ENCODE results near the gene GTF2A1.
A peak's percentile ranks its signal among the peaks of the same experiment; 100 is the strongest.
"Not testable (repeated sequence)": the region's sequence is repeated elsewhere in the genome, so short reads cannot be mapped to it uniquely, and the experiment has no call there.

The GTF2A1 gene

DNA sequence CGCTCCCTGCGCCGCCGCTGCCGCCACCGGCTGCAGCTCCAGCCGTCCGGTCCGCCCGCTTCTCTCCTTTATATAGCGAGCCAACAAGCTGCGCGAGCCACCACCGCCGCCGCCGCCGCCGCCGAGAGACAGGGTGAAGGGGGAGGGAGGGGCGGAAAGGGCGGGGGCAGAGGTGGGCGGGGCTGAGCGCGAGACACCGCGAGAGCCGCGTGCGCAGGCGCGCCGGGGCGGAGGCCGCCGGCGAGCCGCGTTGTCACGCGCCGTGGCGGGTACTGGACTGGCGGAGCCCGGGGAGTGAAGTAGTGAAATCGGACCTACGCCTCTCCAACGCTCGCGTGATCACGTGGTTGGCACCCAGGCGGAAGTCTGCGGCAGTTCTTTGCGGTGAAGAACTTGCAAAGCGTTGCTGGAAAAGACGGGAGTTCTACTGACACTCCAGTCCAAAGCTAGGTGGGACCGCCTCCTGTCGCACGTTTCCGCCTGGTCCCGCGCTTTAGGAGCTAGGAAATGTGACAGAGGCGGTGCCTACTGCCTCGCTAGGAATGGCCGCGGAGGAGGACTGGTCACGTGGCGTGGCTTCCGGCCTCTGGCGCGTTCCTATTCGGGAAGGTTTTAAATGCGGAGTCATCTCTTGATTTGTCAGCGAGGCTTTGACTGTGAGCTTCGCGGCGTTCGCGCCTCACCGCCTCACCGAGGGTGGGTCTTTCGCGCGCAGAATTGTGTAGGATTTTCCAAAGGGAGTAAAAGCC lies at the start of gene GTF2A1:
Gene GTF2A1 (minus strand): TSS at position 130 of the 749 bp plus-strand sequence. CDS start 441 bp downstream, outside the sequence.
- DNase-seq: peak; percentile 99

DNA sequence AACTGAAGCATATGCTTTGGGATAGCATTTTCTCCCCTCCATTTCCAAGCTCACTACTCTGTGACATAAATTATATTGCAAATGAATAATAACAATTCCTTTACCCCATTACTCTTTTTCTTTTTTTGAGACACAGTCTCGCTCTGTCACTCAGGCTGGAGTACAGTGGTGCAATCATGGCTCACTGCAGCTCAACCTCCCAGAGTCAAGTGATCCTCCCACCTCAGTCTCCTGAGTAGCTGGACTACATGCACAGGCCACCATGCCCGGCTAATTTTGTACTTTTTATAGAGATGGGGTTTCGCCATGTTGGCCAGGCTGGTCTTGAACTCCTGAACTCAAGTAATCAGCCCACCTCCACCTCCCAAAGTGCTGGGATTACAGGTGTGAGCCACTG lies 49.2 kb upstream of the GTF2A1 start:
- no peak for DNase-seq

DNA sequence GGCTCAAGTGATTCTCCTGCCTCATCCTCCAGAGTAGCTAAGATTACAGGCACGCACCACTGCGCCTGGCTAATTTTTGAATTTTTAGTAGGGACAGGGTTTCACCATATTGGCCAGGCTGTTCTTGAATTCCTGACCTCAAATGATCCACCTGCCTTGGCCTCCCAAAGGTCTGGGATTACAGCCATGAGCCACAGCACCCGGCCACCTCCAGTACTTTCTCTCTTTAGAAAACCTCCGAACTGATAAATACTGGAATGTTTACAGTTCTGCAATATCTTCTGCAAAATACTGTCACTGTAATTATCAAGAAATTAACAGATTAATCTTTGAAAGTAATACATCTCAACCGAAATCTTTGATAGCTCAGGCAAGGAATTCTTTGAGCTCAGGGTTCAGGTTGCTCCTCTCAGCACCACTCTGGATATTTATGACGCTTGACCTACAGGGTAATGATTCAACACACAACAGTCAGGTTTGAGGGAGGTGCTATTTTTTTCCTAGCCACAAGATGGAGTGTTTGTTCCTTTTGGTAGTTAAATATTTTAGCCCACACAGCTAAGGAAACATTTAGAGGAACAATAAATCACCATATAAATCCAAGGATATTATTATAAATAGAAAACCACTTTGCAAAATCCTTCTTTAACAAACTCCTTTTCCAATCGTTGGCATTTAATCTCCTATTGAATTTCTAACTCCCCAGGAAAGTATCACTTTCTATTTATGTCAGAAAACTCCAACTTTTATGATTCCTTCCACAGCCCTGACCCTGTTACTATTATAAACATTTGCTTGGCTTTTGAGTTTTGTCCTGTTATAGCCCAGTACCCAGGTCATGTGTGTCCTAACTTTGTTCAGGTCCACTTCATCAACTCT lies 48.6 kb upstream of the GTF2A1 start:
- DNase-seq: peak; percentile 89

DNA sequence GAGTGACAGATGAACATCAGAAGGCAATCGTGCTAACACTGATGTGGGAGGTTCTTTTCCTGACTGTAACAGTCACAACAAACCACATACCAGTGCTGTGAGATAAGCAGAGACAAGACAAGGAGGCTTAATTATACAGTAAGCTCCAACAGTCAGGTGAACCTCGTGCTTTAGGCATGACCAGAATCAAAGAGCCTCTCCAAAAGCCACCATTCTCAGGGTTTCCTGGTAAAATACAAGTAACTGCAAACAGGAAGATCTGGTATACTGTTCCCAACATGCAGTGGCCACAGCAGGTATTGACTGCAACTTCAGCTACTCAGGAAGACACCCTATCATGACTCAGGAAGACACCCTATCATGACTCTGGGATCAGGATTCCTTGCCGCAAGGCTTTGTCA lies 47.3 kb upstream of the GTF2A1 start:
- DNase-seq: no peak

DNA sequence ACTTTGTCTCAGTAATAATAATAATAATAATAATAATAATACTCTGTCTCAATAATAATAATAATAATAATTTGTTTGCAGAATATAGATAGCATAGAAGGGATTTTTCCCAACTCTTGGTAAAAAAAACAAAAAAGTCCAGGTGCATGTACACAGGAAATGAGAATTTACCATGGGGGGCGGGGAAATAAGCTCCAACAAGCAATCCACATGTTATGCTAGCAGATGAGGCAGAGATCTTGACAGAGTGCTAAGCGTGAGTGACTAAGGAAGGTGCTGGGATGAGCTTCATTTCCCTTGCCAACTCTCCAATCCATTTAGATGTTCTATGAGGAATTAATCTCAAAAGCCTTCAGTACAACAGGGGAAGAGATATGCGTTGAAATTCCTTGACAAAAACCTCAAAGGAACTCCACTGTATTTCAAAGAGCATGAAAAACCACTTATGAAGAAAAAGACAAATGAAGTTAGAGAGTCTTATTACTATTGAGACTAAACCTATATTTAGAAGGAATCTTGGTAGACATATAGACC lies 44.9 kb upstream of the GTF2A1 start:
- DNase-seq: no peak

DNA sequence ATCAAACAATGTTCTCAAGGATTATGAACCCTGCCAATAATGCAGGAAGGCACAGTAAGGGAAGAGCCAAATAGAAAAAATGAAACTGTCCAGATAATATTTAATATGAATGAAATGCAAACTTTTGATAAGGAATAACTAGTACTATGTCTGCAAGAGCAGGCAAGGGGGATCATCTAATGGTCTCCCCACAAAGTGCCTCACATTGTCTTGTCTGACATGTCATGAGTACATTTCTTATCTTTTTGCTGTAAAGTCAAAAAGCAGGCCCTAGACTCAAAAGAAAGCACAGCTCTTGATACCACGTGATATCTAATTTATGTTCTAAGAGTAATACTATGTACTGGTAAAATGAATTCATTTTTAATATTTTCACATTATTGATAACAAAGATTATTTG lies 43.9 kb upstream of the GTF2A1 start:
- no peak for DNase-seq

DNA sequence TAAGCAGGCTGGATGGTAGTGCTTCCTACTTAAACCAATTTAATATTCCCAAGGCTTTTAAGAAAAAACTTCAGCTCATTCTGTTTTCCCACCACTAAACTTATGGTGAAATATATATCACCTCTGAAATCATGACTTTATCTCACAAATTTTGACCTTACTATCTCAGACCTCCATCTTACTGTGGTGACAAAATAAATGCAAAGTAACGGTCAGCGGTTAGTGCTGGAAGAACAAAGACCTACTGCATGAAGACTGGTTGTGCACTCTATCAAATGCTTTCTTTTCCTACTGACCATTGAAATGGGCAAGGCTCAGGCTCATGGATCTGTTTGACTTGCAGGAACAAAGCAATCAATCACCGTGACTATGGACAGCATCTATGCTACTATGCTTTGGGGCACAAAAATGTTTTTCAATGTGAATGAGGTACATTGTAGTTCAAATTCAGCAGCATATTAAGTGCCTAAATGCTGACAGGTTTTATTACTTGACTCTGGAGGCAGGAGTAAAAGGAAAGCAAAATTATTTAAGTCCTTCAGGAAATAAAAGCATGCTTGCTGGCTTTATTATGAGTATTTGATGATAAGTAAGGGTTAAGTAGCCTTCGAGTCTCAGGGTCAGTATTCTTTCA lies 43.1 kb upstream of the GTF2A1 start:
- DNase-seq: no peak

DNA sequence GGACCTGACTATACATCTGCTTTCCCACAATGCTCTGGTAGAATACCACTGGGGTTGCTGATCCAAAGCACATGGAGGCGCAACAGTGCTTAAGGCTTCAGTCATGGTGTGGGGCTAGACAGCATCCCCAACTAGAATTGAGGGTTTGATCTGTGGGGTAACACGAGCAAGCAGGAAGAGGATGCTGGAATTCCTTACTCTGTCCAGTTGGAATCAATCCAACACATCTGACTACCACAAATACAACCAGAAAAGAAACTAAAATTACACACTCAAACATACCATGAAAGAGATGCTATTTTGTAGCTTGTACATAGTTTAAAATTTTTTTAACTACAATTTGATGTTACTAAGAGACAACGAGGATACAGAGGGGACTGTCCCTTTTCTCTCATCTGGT lies 40.4 kb upstream of the GTF2A1 start:
- DNase-seq: no peak

DNA sequence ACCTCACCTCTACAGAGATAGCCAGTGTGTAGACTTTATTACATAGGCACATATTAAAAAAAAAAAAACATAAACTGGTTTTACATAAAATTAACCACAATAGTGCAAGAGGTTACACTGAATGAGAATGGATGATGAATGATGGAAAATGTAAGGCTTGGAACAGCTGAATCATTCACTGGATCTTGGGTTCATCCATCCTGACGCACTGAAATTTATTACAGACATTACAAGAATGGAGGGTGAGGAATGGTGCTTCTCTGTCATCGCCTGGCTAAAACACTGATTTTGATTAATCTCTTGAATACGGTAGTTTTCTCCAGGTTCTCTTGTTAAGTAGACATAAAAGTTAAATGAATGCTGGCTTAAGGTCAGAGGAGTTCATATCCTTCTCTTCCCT lies 40.0 kb upstream of the GTF2A1 start:
- no peak for DNase-seq

DNA sequence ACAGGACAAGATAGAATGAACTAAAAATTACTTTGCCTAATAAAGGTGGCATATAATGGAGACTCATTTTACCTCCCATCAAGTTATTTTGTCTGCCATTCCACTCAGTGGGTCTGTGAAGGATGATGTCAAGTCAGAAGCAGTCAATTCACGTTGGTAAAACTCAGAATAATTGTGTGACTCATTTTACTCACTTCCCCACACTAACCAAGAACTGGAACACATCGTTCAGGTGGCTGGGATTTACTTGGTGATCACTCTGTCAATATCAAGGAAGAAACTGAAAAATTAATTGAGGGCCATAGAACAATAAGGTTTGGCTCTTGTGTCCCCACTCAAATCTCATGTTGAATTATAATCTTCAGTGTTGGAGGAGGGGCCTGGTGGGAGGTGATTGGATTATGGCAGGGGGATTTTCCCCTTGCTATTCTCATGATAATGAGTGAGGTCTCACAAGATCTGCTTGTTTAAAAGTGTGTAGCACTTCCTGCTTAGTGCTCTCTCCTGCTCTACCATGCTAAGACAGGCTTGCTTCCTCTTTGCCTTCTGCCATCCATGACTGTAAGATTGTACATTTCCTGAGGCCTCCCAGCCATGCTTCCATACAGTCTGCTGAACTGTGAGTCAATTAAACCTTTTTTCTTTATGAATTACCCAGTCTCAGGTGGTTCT lies 35.7 kb upstream of the GTF2A1 start:
- no peak for DNase-seq

DNA sequence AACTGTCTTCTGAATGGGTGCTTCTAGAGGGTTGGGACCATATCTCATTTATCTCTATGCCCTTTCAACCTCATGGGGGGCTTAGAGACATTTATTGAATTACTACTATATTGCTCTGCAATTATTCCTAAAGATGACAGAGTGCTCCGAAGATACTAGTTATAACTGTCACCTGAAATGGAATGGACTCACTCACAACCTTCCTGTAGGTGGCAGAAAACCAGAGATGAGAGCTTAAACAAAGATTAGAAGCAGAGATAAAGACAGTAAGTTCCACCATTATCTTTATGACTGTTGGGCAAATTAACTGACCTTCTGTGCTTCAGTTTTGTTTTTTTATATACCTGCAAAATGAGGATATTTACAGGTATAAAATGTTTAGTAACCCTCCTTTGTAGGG lies 31.5 kb upstream of the GTF2A1 start:
- no peak for DNase-seq

DNA sequence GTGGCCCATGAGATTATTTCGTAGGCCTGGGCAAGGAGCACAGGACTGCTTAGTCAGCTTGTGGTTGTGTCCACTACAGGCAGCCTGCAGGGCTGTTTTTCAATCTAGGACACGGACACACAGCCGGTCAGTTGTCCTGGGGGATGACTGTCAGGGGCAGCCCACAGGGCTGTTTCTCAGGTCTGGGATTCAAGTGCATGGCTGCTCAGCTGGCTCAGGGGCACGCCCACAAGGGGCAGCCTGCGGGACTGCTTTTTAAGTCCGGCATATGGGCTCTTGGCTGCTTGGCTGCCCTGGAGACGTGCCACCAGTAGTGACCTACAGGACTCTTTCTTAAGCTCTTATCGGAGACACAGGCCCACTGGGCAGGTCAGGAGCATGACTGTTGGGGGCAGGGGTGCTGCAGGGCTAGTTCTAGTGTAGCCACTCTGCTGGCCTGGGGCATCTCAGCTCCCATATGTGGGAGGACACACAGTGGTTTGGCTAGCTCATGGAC lies 26.6 kb upstream of the GTF2A1 start:
- DNase-seq: no peak

DNA sequence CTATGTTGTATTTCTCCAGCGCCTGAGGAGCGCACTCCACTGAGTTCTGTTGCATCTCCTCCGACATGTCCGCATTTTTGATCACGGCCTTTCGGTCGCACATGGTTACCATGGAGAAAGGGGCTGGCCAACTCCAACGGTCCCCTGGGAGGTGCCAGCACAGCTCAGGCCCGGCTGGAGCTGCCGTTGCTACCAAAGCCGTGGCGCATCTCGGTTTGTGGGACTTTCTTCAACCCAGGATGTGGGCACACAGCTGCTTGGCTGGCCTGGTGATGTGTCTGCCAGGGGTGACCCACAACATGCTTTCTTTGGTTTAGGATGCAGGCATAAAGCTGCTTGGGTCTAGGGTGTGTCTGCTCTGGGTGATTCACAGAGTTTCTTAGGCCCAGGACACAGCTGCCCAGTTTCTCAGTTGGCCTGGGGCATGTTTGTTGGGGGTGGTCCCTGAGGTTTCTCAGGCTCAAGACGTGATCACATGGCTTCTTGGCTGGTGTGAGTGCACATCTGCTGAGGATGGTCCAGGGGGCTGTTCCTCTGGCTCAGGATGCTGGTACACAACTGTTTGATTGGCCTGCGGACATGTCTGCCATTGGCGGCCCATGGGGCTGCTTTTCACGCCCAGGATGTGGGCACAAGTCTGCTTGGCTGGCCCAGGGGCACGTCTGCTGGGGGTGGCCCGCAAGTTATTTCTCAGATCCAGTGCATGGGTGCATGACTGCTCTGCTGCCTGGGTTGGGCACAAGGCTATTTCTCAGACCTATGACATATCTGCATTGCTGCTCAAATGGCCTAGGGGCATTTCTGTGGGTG lies 25.9 kb upstream of the GTF2A1 start:
- no peak for DNase-seq

DNA sequence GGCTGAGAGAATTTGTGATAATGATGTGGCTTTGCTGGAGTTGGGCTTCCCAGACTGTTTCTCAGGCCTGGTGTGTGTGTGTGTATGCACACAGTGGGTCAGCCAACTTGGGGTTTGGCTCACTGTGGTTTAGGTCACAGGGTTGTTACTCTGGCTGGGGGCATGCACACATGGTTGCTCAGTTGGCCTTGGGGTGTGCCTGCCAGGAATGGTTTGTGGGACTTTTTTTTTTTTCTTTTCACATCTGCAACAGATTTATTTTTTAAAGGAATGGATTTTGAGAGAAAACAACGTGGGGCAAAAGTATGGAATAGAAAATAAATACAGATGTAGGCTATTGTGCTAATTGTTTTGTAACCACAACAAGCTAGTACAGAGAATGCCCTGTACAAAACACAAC lies 25.0 kb upstream of the GTF2A1 start:
- no peak for DNase-seq

DNA sequence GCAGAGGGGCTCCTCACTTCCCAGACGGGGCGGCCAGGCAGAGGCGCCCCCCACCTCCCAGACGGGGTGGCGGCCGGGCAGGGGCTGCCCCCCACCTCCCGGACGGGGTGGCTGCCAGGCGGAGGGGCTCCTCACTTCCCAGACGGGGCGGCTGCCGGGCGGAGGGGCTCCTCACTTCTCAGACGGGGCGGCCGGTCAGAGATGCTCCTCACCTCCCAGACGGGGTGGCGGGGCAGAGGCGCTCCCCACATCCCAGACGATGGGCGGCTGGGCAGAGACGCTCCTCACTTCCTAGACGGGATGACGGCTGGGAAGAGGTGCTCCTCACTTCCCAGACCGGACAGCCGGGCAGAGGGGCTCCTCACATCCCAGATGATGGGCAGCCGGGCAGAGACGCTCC lies 23.7 kb upstream of the GTF2A1 start:
- not testable (repeated sequence) for DNase-seq

DNA sequence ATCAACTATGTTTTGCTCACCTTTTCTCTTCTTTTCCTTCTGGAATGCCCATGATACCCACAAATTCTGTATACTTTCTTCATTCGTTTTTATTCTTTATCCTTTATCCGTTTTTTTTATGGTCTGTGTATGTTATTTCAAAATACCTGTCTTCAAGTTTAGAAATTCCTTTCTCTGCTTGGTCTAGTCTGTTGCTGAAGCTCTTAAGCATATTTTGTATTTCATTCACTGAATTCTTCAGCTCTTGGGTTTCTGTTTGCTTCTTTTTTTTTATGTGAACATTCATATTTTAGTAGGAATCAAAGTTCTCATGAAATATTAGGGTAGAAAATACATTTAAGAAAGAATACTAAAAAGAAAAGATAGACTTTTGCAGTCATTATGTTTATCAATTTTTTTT lies 22.7 kb upstream of the GTF2A1 start:
- no peak for DNase-seq

DNA sequence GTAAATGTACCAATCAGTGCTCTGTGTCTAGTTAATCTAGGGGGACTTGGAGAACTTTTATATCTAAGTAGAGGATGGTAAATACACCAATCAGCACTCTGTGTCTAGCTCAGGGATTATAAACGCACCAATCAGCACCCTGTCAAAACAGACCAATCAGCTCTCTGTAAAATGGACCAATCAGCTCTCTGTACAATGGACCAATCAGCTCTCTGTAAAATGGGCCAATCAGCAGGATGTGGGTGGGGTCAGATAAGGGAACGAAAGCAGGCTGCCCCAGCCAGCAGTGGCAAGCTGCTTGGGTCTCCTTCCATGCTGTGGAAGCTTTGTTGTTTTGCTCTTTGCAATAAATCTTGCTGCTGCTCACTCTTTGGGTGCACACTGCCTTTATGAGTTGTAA lies 16.1 kb upstream of the GTF2A1 start:
- DNase-seq: not testable (repeated sequence)

DNA sequence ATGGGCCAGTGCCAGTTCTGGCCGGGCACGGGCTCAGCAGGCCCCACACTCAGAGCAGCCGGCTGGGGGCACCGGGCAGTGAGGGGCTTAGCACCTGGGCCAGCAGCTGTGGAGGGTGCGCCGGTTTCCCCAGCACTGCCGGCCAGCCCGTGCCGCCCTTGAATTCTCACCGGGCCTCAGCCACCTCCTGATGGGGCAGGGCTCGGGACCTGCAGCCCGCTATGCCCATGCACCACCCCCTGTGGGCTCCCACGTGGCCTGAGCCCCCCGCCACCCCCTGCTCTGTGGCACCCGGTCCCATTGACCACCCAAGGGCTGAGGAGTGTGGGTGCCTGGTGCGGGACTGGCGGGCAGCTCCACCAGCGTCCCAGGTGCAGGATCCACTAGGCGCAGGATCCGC lies 15.4 kb upstream of the GTF2A1 start:
- no peak for DNase-seq

DNA sequence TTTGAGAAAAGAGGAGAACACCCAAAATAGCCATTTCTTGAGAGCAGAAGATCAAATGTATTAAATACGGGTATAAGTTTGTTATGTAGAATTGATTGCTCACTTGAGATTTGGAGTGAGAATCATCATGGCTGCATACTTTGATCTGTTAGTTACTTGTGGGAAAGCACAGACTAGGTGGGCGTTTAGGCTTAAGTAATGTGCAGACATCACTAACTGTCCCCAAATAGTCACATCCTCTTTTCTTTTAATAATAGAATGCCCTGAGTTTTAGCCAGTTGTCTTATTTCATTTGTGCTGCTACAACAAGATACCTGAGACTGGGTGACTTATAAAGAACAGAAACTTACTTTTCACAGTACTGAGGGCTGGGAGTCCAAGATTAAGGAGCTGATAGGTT lies 14.3 kb upstream of the GTF2A1 start:
- DNase-seq: no peak

DNA sequence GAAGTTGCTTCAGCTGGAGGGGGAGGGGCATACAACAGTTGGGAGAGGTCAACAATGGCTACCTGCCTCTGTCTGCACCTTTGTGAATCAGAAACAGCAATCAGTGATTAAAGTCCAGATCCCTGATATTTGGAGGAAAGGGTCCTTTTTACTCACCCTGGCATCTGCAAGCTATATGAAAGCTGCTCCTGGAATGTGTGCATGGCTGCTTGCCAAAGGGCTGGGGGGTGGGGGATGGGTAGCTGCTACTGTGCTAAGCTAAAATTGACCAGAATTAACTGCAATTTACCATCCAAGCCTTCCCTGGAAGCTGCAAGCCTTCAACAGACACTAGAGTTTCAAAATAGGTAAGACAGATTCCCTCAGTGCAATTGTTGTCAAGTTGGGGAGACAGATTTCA lies 13.5 kb upstream of the GTF2A1 start:
- no peak for DNase-seq

DNA sequence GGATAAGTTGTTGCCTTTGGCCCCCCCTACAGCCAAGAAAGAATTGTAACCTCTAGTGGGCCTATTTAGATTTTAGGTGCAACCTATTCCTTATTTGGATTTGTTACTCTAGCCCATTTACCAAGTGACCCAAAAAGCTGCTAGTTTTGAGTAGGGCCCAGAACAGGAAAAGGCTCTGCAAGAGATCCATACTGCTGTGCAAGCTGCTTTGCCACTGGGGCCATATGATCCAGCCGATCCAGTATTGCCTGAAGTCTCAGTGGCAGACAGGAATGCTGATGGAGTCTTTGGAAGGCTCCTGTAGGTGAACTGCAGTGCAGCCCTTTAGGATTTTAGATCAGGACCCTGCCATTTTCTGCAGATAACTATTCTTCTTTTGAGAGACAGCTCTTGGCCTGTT lies 12.9 kb upstream of the GTF2A1 start:
- DNase-seq: no peak

DNA sequence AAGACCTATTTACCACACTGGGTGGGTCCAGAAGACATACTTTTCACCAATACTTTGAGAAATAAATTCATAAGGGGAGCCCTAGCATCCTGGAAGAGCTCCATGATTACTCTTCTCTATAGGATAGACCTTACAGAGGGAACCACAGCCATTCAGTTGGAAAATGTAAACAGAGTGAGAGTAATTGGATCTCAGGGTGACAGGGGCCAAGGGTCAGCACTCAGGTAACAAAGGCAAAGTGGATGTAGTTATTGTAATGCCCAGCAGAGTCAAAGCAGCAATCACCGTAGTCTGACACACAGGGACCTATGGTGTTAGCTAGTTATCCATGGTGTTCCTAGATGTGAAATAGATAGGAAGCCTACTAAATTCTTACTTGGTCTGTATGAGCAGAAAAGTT lies 10.8 kb upstream of the GTF2A1 start:
- DNase-seq: no peak

Measured in NCI-H1694 (cell line).